IMR-90 (cell line): Measurements from ENCODE around the gene NFIA. TPM values are rescaled to one million over a fixed set of nuclear protein-coding genes. Genes with fewer than 3 reads are reported as not detected.
A peak's percentile ranks its signal among the peaks of the same experiment; 100 is the strongest.

ENCODE experiments used
- ATAC-seq: fragments of 200-7000 bp; cut with Tn5 transposase; 2 replicates; pipeline ENCODE4 v1.9.1; 2020; ENCODE audit warnings: low read depth, mild to moderate bottlenecking, moderate library complexity
- BruUV-seq: library from RNA; stranded (reverse); fragments of 400-500 nt; replicated peaks from 2 replicates; lab custom pipeline; 2021; lab: Mats Ljungman, UMichigan
- CTCF ChIA-PET: fragments of 300-600 bp; formaldehyde crosslinking; extraction: SDS; loops from one replicate; lab custom pipeline; 2021; ENCODE audit warnings: antibody characterized with exemption; lab: Yijun Ruan, JAX
- POLR2A ChIA-PET: fragments of 300-600 bp; sonication (Branson Sonifier 250); formaldehyde crosslinking; loops from one replicate; lab custom pipeline; 2022; ENCODE audit warnings: antibody characterized with exemption; ENCODE audit not compliant: unreplicated experiment; lab: Charles Lee
- DNase-seq: peaks from one replicate; pipeline ENCODE4 v3.0.0; 2013
- H2AFZ ChIP-seq: replicated peaks from 2 replicates; pipeline ENCODE3; 2013; ENCODE audit warnings: low read length, mild to moderate bottlenecking; ENCODE audit not compliant: poor library complexity
- H2AK5ac ChIP-seq: 2 replicates; pipeline ENCODE4 v1.6.1; 2013; ENCODE audit warnings: low read depth, low read length, inconsistent platforms
- H2AK9ac ChIP-seq: replicated peaks from 2 replicates; pipeline ENCODE3; 2013; ENCODE audit warnings: mild to moderate bottlenecking, low read depth, low read length, moderate library complexity; ENCODE audit not compliant: poor library complexity
- H2BK120ac ChIP-seq: 2 replicates; pipeline ENCODE4 v1.6.1; 2013; ENCODE audit warnings: low read depth, low read length, inconsistent platforms
- H2BK15ac ChIP-seq: 3 replicates; pipeline ENCODE4 v1.6.1; 2013; ENCODE audit warnings: low read depth, low read length, inconsistent platforms
- H2BK20ac ChIP-seq: 2 replicates; pipeline ENCODE4 v1.6.1; 2013; ENCODE audit warnings: low read depth, mild to moderate bottlenecking, inconsistent platforms, low read length, moderate library complexity
- H2BK5ac ChIP-seq: 2 replicates; pipeline ENCODE4 v1.6.1; 2013; ENCODE audit warnings: mild to moderate bottlenecking, low read depth, low read length, inconsistent platforms; ENCODE audit not compliant: poor library complexity, severe bottlenecking
- H3K14ac ChIP-seq: replicated peaks from 2 replicates; pipeline ENCODE4 v1.6.1; 2013; ENCODE audit warnings: low read depth, low read length, inconsistent platforms
- H3K18ac ChIP-seq: 2 replicates; pipeline ENCODE4 v1.6.1; 2013; ENCODE audit warnings: low read depth, low read length, control low read depth
- H3K23ac ChIP-seq: 2 replicates; pipeline ENCODE4 v1.6.1; 2013; ENCODE audit warnings: low read depth, low read length, inconsistent platforms
- H3K27ac ChIP-seq: 2 replicates; pipeline ENCODE4 v1.5.1; 2013; ENCODE audit warnings: mild to moderate bottlenecking, control low read depth, low read length; ENCODE audit not compliant: insufficient read depth
- H3K27me3 ChIP-seq: 2 replicates; pipeline ENCODE4 v1.6.1; 2013; ENCODE audit warnings: low read length; ENCODE audit not compliant: control insufficient read depth, insufficient read depth
- H3K36me3 ChIP-seq: 2 replicates; pipeline ENCODE4 v1.6.1; 2013; ENCODE audit warnings: low read length, mixed read lengths; ENCODE audit not compliant: control insufficient read depth, insufficient read depth
- H3K4ac ChIP-seq: 2 replicates; pipeline ENCODE4 v1.6.1; 2013; ENCODE audit warnings: low read depth, low read length, inconsistent platforms
- H3K4me1 ChIP-seq: 2 replicates; pipeline ENCODE4 v1.6.1; 2013; ENCODE audit warnings: low read length, mixed read lengths; ENCODE audit not compliant: control insufficient read depth, insufficient read depth
- H3K4me2 ChIP-seq: 2 replicates; pipeline ENCODE4 v1.6.1; 2013; ENCODE audit warnings: low read depth, mild to moderate bottlenecking, control low read depth, low read length, moderate library complexity
- H3K4me3 ChIP-seq: 2 replicates; pipeline ENCODE4 v1.5.1; 2013; ENCODE audit warnings: low read depth, mild to moderate bottlenecking, control low read depth, low read length, moderate library complexity; ENCODE audit not compliant: insufficient read depth
- H3K56ac ChIP-seq: 2 replicates; pipeline ENCODE4 v1.6.1; 2013; ENCODE audit warnings: low read length, inconsistent platforms; ENCODE audit not compliant: insufficient read depth; ENCODE audit errors: extremely low read depth
- H3K79me1 ChIP-seq, 2 experiments: 2 replicates each; pipeline ENCODE4 v1.6.1; 2013; ENCODE audit warnings: low read length in 2 of 2, inconsistent platforms in 1 of 2, low read depth in 1 of 2
- H3K9ac ChIP-seq: 2 replicates; pipeline ENCODE4 v1.6.1; 2013; ENCODE audit warnings: low read depth, low read length, control low read depth
- H3K9me1 ChIP-seq: 2 replicates; pipeline ENCODE4 v1.6.1; 2013; ENCODE audit warnings: low read length, inconsistent platforms; ENCODE audit not compliant: insufficient read depth
- H3K9me3 ChIP-seq: 2 replicates; pipeline ENCODE4 v1.6.1; 2013; ENCODE audit warnings: low read length; ENCODE audit not compliant: control insufficient read depth, insufficient read depth
- H4K20me1 ChIP-seq: 2 replicates; pipeline ENCODE4 v1.6.1; 2013; ENCODE audit warnings: low read length, inconsistent platforms; ENCODE audit not compliant: insufficient read depth
- H4K5ac ChIP-seq: 2 replicates; pipeline ENCODE4 v1.6.1; 2013; ENCODE audit warnings: mild to moderate bottlenecking, low read depth, low read length, control low read depth
- H4K8ac ChIP-seq, 2 experiments: 2 replicates each; pipeline ENCODE4 v1.6.1; 2013; ENCODE audit warnings: low read depth in 2 of 2, low read length in 2 of 2, control low read depth in 1 of 2, inconsistent platforms in 1 of 2
- H4K91ac ChIP-seq: 2 replicates; pipeline ENCODE4 v1.6.1; 2013; ENCODE audit warnings: low read depth, low read length, inconsistent platforms; ENCODE audit not compliant: insufficient read depth
- FOS ChIP-seq: fragments of 150-350 bp; IDR thresholded peaks from 2 replicates; pipeline ENCODE4 v1.6.1; 2016; ENCODE audit warnings: low read depth, low read length
- MAFK ChIP-seq: IDR thresholded peaks from 2 replicates; pipeline ENCODE4 v1.6.1; 2012; ENCODE audit warnings: low read depth, low read length, improper control_type of control experiment
- POLR2A ChIP-seq: IDR thresholded peaks from 2 replicates; pipeline ENCODE4 v1.6.1; 2012; ENCODE audit warnings: mild to moderate bottlenecking, low read depth, low read length
- RCOR1 ChIP-seq: IDR thresholded peaks from 2 replicates; pipeline ENCODE4 v1.6.1; 2012; ENCODE audit warnings: mild to moderate bottlenecking, low read length, improper control_type of control experiment; ENCODE audit not compliant: insufficient replicate concordance
- RFX5 ChIP-seq: IDR thresholded peaks from 2 replicates; pipeline ENCODE4 v1.8.0; 2012; ENCODE audit warnings: low read depth, mild to moderate bottlenecking, low read length, moderate library complexity
- WGBS, 2 experiments: methylation state at CpG; one replicate each; pipeline versions ENCODE4 v1.1.5 to v1.1.7; 2013; ENCODE audit warnings: missing lambda C conversion rate in 2 of 2; ENCODE audit not compliant: insufficient read length in 1 of 2; ENCODE audit errors: extremely low coverage in 2 of 2; 5-methylcytosine and 5-hydroxymethylcytosine counted together
- dilution Hi-C: fragments of 300-500 bp; cut with HindIII; formaldehyde crosslinking; loops from one replicate; pipeline ENCODE4 v1.14.3; 2018; ENCODE audit warnings: low sequenced_read_pairs; ENCODE audit not compliant: unreplicated experiment
- in situ Hi-C: fragments of 300-500 bp; cut with MboI; formaldehyde crosslinking; loops from 3 replicates; pipeline ENCODE4 v1.14.3; 2019; ENCODE audit warnings: low sequenced_read_pairs, inconsistent platforms, mixed read lengths
- intact Hi-C: fragments of 100-400 bp; cut with micrococcal nuclease; formaldehyde crosslinking; loops from 2 replicates; pipeline ENCODE4 v1.10.0; 2022
- polyA plus RNA-seq, 3 experiments: library from polyadenylated mRNA; depleted of rRNA; stranded (reverse); fragments of >200 nt; gene quantifications; 2 replicates each; pipeline ENCODE4 v1.2.3, GENCODE V29; 2012; ENCODE audit warnings: low replicate concordance in 1 of 3
- total RNA-seq: library from RNA; depleted of rRNA; stranded (reverse); fragments of >200 nt; gene quantifications from 2 replicates; pipeline ENCODE4 v1.2.3, GENCODE V29; 2012
- TF ChIP-seq, protein P1 (sequence below): fragments of 150-350 bp; IDR thresholded peaks from 2 replicates; pipeline ENCODE4 v1.6.1; 2016; ENCODE audit warnings: low read depth, mild to moderate bottlenecking, low read length, moderate library complexity, borderline replicate concordance

The NFIA gene
- total and polyA plus RNA-seq, 2 of the 4 experiments (the other 2 are of a cell fraction), result 1.6 to 2.2 TPM

DNA sequence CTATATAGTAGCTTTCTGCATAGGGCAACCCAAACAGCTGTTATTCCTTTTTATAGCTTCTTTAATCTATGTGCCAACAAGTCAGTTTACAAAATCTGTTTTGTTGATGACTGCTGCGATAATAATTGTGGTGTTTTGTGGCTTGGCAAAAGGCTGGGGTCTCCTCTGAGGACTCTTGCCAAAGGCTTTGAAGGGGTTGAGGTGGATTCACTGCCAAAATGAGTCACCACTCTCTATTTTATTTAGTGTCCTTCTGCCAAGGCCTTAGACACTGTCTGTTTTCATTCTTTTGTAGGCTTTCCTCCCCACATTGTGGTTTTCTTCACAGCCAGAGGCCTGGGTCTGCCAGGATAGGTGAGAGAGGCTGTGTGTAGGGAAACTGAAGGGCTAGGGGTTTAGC, 161.8 kb downstream of the NFIA start:
- H4K20me1 ChIP-seq, result no peaks in the 10 kb centered on the region
- no peak overlapping the region for H4K5ac ChIP-seq
- no peak overlapping the region for H2BK20ac ChIP-seq
- TF ChIP-seq MAFK (no peak), RCOR1 (no peak), FOS (no peak), RFX5 (no peak), POLR2A (no peak)
- TF ChIP-seq, protein P1, sequence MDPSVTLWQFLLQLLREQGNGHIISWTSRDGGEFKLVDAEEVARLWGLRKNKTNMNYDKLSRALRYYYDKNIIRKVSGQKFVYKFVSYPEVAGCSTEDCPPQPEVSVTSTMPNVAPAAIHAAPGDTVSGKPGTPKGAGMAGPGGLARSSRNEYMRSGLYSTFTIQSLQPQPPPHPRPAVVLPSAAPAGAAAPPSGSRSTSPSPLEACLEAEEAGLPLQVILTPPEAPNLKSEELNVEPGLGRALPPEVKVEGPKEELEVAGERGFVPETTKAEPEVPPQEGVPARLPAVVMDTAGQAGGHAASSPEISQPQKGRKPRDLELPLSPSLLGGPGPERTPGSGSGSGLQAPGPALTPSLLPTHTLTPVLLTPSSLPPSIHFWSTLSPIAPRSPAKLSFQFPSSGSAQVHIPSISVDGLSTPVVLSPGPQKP, result no peak
- H3K56ac ChIP-seq, result no peak overlapping the region
- dilution Hi-C loops (no loop called here), in situ Hi-C loops (no loop called here), intact Hi-C loops (no loop called here)
- H3K27me3 ChIP-seq, result no peaks in the 10 kb centered on the region; the same call in 1 of the 2 replicates
- H3K4me2 ChIP-seq, result no peak overlapping the region
- H3K36me3 ChIP-seq, result no peaks in the 10 kb centered on the region
- no peak overlapping the region for H4K91ac ChIP-seq
- H2BK15ac ChIP-seq, result no peak overlapping the region
- H3K9ac ChIP-seq, result no peak overlapping the region
- H2BK5ac ChIP-seq, result no peak overlapping the region
- no peaks in the 10 kb centered on the region for H3K9me3 ChIP-seq
- peak; percentile 40 for ATAC-seq
- H3K4me1 ChIP-seq, result peaks cover 2% of the 10 kb centered on the region; the same call in 1 of the 2 replicates
- no peak overlapping the region for H3K27ac ChIP-seq
- no peak overlapping the region for H2AK9ac ChIP-seq
- no peak overlapping the region for H3K4me3 ChIP-seq
- peak; percentile 19 for DNase-seq
- H4K8ac ChIP-seq, result no peak overlapping the region
- no peak overlapping the region for H2AK5ac ChIP-seq
- ChIA-PET POLR2A (no interaction called here), CTCF (interaction anchor here (0.6 kb wide), 1 partner anchor 68 kb away, joined by 3 read pairs; no protein-coding TSS in a partner anchor)
- no peak overlapping the region for H2BK120ac ChIP-seq
- no peak overlapping the region for H3K14ac ChIP-seq
- no TSS peak for BruUV-seq
- no peaks in the 10 kb centered on the region for H3K79me1 ChIP-seq
- H3K9me1 ChIP-seq, result no peaks in the 10 kb centered on the region
- no peak overlapping the region for H3K4ac ChIP-seq
- no CpG with 5 or more reads among the region's 1 CpG for WGBS, 2 experiments
- no peak overlapping the region for H2AFZ ChIP-seq
- no peak overlapping the region for H3K23ac ChIP-seq
- no peak overlapping the region for H3K18ac ChIP-seq
